Right lobe of liver (tissue), 6 donors: Measurements from ENCODE around the gene GOLT1A. TPM values are rescaled to one million over a fixed set of nuclear protein-coding genes. Genes with fewer than 3 reads are reported as not detected.

ENCODE experiments used
- ATAC-seq, 4 donors: fragments of 200-7000 bp; cut with Tn5 transposase; one replicate each; pipeline ENCODE4 v1.9.1; 2020; ENCODE audit warnings: mild to moderate bottlenecking in 4 of 4, moderate library complexity in 4 of 4
- DNase-seq, 3 donors: peaks; one replicate each; pipeline ENCODE4 v3.0.0-alpha.2; 2020
- H3K27ac ChIP-seq, 3 donors: fragments of 200-600 bp; one replicate each; pipeline ENCODE4 v1.8.0; 2022
- H3K27me3 ChIP-seq, 2 donors: fragments of 200-600 bp; one replicate each; pipeline ENCODE4 v1.8.0; 2022
- H3K36me3 ChIP-seq, 4 donors: fragments of 200-600 bp; sonication (generic) in 1 of 4; one replicate each; pipeline versions ENCODE4 v1.5.1 to v1.8.0; 2017 to 2022; ENCODE audit warnings: control low read depth in 1 of 4
- H3K4me1 ChIP-seq, 4 donors: fragments of 200-600 bp; sonication (generic) in 1 of 4; one replicate each; pipeline versions ENCODE4 v1.5.1 to v1.8.0; 2017 to 2022; ENCODE audit warnings: control low read depth in 1 of 4
- H3K4me3 ChIP-seq, 3 donors: fragments of 200-600 bp; one replicate each; pipeline ENCODE4 v1.8.0; 2022
- H3K9me3 ChIP-seq, 4 donors: fragments of 200-600 bp; sonication (generic) in 1 of 4; one replicate each; pipeline versions ENCODE4 v1.5.1 to v1.8.0; 2017 to 2022; ENCODE audit warnings: control low read depth in 1 of 4
- POLR2A ChIP-seq: fragments of 450-650 bp; IDR thresholded peaks from one replicate; pipeline ENCODE4 v1.6.1; 2017; ENCODE audit warnings: antibody characterized with exemption, mild to moderate bottlenecking
- WGBS: methylation state at CpG from one replicate; pipeline ENCODE4 v1.1.6; 2018; ENCODE audit warnings: low coverage, low lambda C conversion rate; ENCODE audit not compliant: insufficient coverage; ENCODE audit errors: missing lambda C conversion rate; 5-methylcytosine and 5-hydroxymethylcytosine counted together
- intact Hi-C, 2 donors: fragments of 100-400 bp; cut with DNase I; formaldehyde crosslinking; loops; one replicate each; pipeline versions ENCODE4 v1.11.2 to v1.14.1; 2022
- total RNA-seq, 6 experiments: library from RNA; depleted of rRNA in 2 of 6; stranded (reverse); fragments of >200 nt in 2 of 6; fragmentation: NEBNext Ultra II Directional in 3 of 6; extraction: Animal tissue kit (Norgen Biotek cat#: 25700) in 3 of 6; gene quantifications; one replicate each; pipeline versions ENCODE4 v1.1.0 to v1.2.4, GENCODE V29; 2016 to 2023
- TF ChIP-seq, protein P1 (sequence below), 4 donors: fragments of 200-600 bp in 3 of 4; fragments of 450-650 bp in 1 of 4; IDR thresholded peaks; one replicate each; pipeline versions ENCODE4 v1.5.1 to v1.8.0; 2016 to 2022; ENCODE audit warnings: antibody characterized with exemption in 4 of 4, mild to moderate bottlenecking in 2 of 4
- donor health status: DM: no; HTN: yes; CAD: no.
- donor health status: DM: no; HTN: no; CAD: no.
- donor health status: DM: no; HTN: no; CAD: no.
- donor health status: DM: no; HTN: yes; CAD: no.
- donor health status: DM: no; HTN: yes; CAD: no.

The GOLT1A gene
- total RNA-seq, 6 experiments from 2014 or later: 49.4 to 103 (median 74.5) TPM

DNA sequence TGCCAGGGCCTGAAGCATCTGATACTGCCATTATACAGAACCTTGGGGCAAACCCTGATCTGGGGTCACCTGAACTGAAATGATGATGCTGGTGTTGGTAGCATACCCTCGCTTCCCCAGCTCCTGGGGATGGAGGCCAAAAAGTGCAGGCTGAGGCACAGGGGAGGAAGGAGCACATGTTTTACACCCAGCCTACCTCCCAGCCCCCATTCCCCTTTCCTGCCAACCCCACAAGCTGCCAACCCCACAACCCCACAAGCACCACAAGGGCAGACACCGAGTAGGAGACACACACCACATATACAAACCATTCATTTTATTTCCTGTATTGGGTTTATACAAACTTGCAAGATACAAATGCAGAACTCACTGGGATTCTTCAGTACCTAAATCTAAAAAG lies 4.8 kb upstream of the GOLT1A start:
- intact Hi-C loops: loop anchor here in 1 of 2 donors (10.0 kb wide), 1 partner anchor 146 kb away; no protein-coding TSS in a partner anchor
- WGBS: 53% methylated on average over 2 of the region's 2 CpGs

DNA sequence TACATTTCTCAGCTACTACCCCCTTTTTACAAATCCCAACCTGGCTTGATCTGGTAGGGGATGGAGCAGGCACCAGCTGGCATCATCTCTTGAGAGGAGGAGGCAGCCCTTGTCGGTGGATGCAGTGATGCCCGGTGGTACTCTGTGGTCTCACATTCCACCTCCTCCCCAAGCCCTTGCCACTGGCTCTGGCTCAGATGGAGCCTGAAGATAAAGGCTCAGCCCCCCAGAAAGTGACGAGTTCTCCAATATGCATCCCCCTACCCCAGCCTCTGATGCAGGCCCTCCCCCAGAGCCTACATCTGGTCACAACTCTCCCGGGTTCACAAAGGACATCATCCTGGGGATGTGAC lies 3.8 kb upstream of the GOLT1A start:
- no peak overlapping the region for H3K4me3 ChIP-seq
- TF ChIP-seq, protein P1, sequence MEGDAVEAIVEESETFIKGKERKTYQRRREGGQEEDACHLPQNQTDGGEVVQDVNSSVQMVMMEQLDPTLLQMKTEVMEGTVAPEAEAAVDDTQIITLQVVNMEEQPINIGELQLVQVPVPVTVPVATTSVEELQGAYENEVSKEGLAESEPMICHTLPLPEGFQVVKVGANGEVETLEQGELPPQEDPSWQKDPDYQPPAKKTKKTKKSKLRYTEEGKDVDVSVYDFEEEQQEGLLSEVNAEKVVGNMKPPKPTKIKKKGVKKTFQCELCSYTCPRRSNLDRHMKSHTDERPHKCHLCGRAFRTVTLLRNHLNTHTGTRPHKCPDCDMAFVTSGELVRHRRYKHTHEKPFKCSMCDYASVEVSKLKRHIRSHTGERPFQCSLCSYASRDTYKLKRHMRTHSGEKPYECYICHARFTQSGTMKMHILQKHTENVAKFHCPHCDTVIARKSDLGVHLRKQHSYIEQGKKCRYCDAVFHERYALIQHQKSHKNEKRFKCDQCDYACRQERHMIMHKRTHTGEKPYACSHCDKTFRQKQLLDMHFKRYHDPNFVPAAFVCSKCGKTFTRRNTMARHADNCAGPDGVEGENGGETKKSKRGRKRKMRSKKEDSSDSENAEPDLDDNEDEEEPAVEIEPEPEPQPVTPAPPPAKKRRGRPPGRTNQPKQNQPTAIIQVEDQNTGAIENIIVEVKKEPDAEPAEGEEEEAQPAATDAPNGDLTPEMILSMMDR (IDR thresholded peaks at IDR 0.05): no peak
- TF ChIP-seq POLR2A: no peak
- H3K36me3 ChIP-seq: peaks cover 0 to 6% (median 1%) of the 10 kb centered on the region in 4 donors
- no peak for DNase-seq
- no peaks in the 10 kb centered on the region for H3K9me3 ChIP-seq
- H3K27me3 ChIP-seq: no peaks in the 10 kb centered on the region
- peaks cover 0 to 10% (median 5%) of the 10 kb centered on the region in 4 donors for H3K4me1 ChIP-seq
- WGBS: 60% methylated on average over 3 of the region's 4 CpGs
- intact Hi-C loops: loop anchor here in 1 of 2 donors (10.0 kb wide), 1 partner anchor 147 kb away; no protein-coding TSS in a partner anchor
- ATAC-seq: no peak
- H3K27ac ChIP-seq: no peak overlapping the region

More for the DNA sequence above, 4.8 kb upstream of the GOLT1A start:
- H3K4me3 ChIP-seq: no peak overlapping the region
- no peaks in the 10 kb centered on the region for H3K27me3 ChIP-seq
- H3K27ac ChIP-seq: no peak overlapping the region
- DNase-seq: no peak
- TF ChIP-seq POLR2A: no peak
- TF ChIP-seq, protein P1 (IDR thresholded peaks at IDR 0.05): no peak
- ATAC-seq: no peak
- H3K9me3 ChIP-seq: no peaks in the 10 kb centered on the region
- peaks cover 0 to 7% (median 3%) of the 10 kb centered on the region in 4 donors for H3K4me1 ChIP-seq
- peaks cover 0 to 6% (median 1%) of the 10 kb centered on the region in 4 donors for H3K36me3 ChIP-seq

DNA sequence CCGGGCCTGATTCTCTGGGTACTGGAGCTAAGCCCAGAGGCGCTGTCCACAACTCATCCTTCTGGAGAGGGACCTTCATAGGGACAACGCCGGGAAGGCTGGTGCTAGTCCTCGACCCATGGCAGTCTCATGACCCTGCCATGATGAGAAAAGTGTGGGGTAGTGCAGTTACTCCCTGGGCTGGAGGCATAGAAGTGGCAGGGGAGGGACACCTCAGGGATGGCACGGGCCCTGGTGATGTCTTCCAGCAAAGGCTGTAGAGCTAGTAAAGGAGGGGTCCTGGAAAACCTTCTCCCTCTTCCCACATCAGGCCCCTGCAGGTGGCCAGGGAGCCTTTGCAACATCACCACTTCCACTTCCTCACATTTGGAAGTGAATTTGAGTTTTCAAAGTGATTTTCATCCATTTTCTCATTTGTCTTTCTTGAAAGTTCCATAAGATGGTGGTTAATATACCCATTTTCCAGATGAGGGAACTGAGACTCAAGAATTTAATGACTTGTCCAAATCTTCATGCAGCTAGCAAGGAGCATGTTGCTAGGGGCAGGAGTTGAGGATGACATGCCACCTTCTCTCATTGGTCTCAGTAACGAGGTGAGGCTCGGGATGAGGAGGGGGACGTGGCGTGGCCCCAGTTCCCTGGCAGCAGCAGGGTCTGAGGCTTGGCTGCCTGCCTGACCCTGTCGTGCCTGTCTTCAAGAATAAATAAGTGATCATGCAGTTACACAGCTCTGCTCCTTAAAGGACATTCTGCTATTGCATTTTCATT lies 3.3 kb upstream of the GOLT1A start:
- no peak for TF ChIP-seq POLR2A
- TF ChIP-seq, protein P1 (IDR thresholded peaks at IDR 0.05): no peak
- intact Hi-C loops: loop anchor here in 1 of 2 donors (10.0 kb wide), 1 partner anchor 148 kb away; no protein-coding TSS in a partner anchor
- H3K4me3 ChIP-seq: no peak overlapping the region
- ATAC-seq (no peak), DNase-seq (no peak)
- WGBS: 90% methylated on average over 5 of the region's 11 CpGs
- no peaks in the 10 kb centered on the region for H3K9me3 ChIP-seq
- H3K27ac ChIP-seq: no peak overlapping the region
- H3K36me3 ChIP-seq: peaks cover 0 to 2% (median under 1%) of the 10 kb centered on the region in 4 donors
- no peaks in the 10 kb centered on the region for H3K27me3 ChIP-seq
- peaks cover 0 to 15% (median 8%) of the 10 kb centered on the region in 4 donors for H3K4me1 ChIP-seq

DNA sequence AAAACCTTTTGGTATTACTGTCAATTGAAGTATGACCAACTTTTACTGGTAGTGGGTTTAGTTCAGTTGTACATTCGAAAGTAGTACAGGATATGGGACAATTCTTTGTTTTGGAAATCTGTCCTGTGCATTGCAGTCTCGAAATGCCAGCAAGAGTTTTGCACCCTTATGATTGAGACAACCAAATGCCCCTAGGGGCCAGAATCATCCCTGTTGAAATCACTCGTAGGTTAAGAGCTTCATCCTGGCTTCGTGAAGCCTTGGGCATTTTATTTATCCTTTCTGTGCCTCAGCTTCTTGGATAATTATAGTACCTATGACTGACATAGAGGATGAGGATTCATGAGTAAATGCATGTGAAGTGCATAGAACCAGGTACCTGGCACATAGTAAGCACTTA lies 2.4 kb upstream of the GOLT1A start:
- H3K4me3 ChIP-seq: no peak overlapping the region
- H3K4me1 ChIP-seq: peaks cover 0 to 24% (median 8%) of the 10 kb centered on the region in 4 donors
- peaks cover 0 to 2% (median 0%) of the 10 kb centered on the region in 4 donors for H3K36me3 ChIP-seq
- no peaks in the 10 kb centered on the region for H3K9me3 ChIP-seq
- intact Hi-C loops: loop anchor here in 1 of 2 donors (10.0 kb wide), 1 partner anchor 149 kb away; no protein-coding TSS in a partner anchor
- TF ChIP-seq POLR2A: no peak
- TF ChIP-seq, protein P1 (IDR thresholded peaks at IDR 0.05): no peak
- no peak overlapping the region for H3K27ac ChIP-seq
- no peak for DNase-seq
- H3K27me3 ChIP-seq: no peaks in the 10 kb centered on the region
- ATAC-seq: no peak
- WGBS: 73% methylated on average over 4 of the region's 4 CpGs
